T47D (cell line): ENCODE data around the gene AUNIP.

Experiments used
- DNase-seq, 2 experiments: peaks; one replicate each; pipeline versions ENCODE4 v3.0.0 to v3.0.0-alpha.2; 2011 to 2012; ENCODE audit warnings: low read depth in 1 of 2, low spot score in 1 of 2
- JUND ChIP-seq: IDR thresholded peaks from 2 replicates; pipeline ENCODE4 v1.6.1; 2012; ENCODE audit warnings: low read depth
- in situ Hi-C: cut with HindIII; loops from 2 replicates; pipeline ENCODE4 v1.10.0; 2016; ENCODE audit warnings: low sequenced_read_pairs, low pct_unique_long_range_greater_than_20kb

Gene AUNIP

GRCh38 chr1:25870614-25871013 is 11.4 kb upstream of the AUNIP start:
- no peak for TF ChIP-seq JUND
- no peak for DNase-seq
- in situ Hi-C loops: no loop called here

GRCh38 chr1:25869909-25870606 is 10.8 kb upstream of the AUNIP start:
- no peak for DNase-seq
- TF ChIP-seq JUND: no peak
- in situ Hi-C loops: no loop called here

GRCh38 chr1:25867210-25867991 is 8.1 kb upstream of the AUNIP start:
- DNase-seq: no peak
- no peak for TF ChIP-seq JUND
- in situ Hi-C loops: no loop called here

GRCh38 chr1:25866288-25866687 is 7.0 kb upstream of the AUNIP start:
- no peak for DNase-seq
- in situ Hi-C loops: no loop called here
- no peak for TF ChIP-seq JUND

GRCh38 chr1:25864434-25864833 is 5.2 kb upstream of the AUNIP start:
- no peak for TF ChIP-seq JUND
- DNase-seq: no peak
- in situ Hi-C loops: no loop called here

- TF ChIP-seq JUND: no peak
- DNase-seq: no peak
- in situ Hi-C loops: no loop called here
Measured at GRCh38 chr1:25863486-25864262, 4.4 kb upstream of the AUNIP start.

GRCh38 chr1:25862785-25863485 is 3.7 kb upstream of the AUNIP start:
- in situ Hi-C loops: no loop called here
- no peak for DNase-seq
- TF ChIP-seq JUND: no peak

GRCh38 chr1:25861316-25862286 is 2.3 kb upstream of the AUNIP start:
- TF ChIP-seq JUND: no peak
- DNase-seq: no peak
- in situ Hi-C loops: no loop called here

- in situ Hi-C loops: no loop called here
Measured at GRCh38 chr1:25858494-25858893, 763 bp downstream of the AUNIP start.

GRCh38 chr1:25856856-25857255 is 2.4 kb downstream of the AUNIP start:
- in situ Hi-C loops: no loop called here
- no peak for TF ChIP-seq JUND
- no peak for DNase-seq

More at GRCh38 chr1:25858494-25858893, 763 bp downstream of the AUNIP start:
- no peak for DNase-seq
- TF ChIP-seq JUND: no peak

GRCh38 chr1:25854554-25854953 is 4.7 kb downstream of the AUNIP start:
- DNase-seq: no peak
- TF ChIP-seq JUND: no peak
- in situ Hi-C loops: no loop called here
